DOHH2 (cell line): Measurements from ENCODE around the gene CYTH4.

Source experiments
- EZH2phosphoT487 ChIP-seq: fragments of 200-600 bp; sonication (generic); IDR thresholded peaks from 2 replicates; pipeline ENCODE4 v1.6.1; 2017; ENCODE audit warnings: borderline replicate concordance, mild to moderate bottlenecking, antibody characterized with exemption, low read length, moderate library complexity, mixed read lengths
- TF ChIP-seq, protein P1 (sequence below): fragments of 200-600 bp; sonication (generic); IDR thresholded peaks from one replicate; pipeline ENCODE4 v1.5.1; 2014; ENCODE audit warnings: antibody characterized with exemption, mild to moderate bottlenecking, low read depth, low read length; ENCODE audit not compliant: poor library complexity, severe bottlenecking

DNA sequence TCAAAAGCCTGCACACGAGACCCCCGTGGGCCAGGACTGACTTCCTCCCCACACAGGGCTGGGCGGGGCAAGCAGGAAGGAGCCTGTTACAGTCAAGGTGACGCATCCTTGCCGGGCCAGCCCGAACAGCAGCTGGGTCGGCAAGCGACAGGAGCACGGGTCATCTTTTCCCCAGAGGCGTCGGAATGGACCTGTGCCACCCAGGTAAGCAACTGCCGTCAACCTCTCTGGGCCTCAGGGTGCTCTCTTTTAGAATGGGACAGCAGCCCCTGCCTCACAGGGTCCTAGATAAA is at the start of gene CYTH4:
- TF ChIP-seq, protein P1, sequence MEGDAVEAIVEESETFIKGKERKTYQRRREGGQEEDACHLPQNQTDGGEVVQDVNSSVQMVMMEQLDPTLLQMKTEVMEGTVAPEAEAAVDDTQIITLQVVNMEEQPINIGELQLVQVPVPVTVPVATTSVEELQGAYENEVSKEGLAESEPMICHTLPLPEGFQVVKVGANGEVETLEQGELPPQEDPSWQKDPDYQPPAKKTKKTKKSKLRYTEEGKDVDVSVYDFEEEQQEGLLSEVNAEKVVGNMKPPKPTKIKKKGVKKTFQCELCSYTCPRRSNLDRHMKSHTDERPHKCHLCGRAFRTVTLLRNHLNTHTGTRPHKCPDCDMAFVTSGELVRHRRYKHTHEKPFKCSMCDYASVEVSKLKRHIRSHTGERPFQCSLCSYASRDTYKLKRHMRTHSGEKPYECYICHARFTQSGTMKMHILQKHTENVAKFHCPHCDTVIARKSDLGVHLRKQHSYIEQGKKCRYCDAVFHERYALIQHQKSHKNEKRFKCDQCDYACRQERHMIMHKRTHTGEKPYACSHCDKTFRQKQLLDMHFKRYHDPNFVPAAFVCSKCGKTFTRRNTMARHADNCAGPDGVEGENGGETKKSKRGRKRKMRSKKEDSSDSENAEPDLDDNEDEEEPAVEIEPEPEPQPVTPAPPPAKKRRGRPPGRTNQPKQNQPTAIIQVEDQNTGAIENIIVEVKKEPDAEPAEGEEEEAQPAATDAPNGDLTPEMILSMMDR = no peak
- no peak for TF ChIP-seq EZH2phosphoT487
